ENCODE data around the gene HS6ST1.

DNA sequence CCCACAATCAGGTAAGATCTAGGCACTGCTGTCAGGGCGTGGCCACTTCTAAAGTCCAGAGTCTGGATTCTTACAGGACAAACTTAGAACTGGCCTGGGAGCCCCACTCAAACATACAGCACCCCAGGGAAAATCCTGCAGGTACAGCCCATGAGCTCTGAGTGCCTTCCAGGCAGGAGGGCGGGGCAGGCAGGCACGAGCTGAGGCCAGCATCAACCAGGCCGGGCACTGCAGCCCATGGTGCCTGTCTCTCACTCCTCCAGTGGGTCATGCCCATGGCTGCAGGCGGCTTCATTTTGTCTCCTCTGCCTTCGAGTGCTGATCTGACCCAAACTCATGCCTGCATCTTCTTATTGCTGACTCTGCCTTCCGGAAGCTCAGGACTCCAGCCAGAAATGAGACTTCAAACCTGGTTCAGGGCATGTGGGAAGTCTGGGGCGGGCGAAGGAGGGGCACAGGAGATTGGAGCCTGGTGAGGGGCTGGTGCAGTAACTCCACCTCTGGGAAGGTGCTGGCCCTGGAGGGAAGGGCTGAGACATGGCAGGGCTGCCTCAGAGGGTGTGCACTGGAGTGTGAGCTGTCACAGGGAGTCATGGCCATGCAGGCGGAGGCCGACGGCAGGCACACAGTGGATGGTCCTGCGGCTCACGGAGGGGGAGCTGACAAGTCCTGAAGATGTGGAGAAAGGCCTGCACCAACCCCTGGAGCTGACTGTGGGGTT lies 40.5 kb downstream of the HS6ST1 start:
- no peak for TF ChIP-seq CTCF (IDR thresholded peaks at IDR 0.05)
- TF ChIP-seq EP300 (IDR thresholded peaks at IDR 0.05), result no peak
